Body of pancreas (tissue), 4 donors: Measurements from ENCODE around the gene INF2.

Experiments
- POLR2A ChIP-seq, 3 donors: fragments of 450-650 bp; IDR thresholded peaks; one replicate each; pipeline ENCODE4 v1.6.1; 2016; ENCODE audit warnings: antibody characterized with exemption in 3 of 3, mild to moderate bottlenecking in 2 of 3
- TF ChIP-seq, protein P1 (sequence below), 7 experiments: fragments of 450-650 bp in 4 of 7; fragments of 200-600 bp in 3 of 7; sonication (generic) in 3 of 7; IDR thresholded peaks; one replicate each; pipeline ENCODE4 v1.5.1; 2016 to 2019; ENCODE audit warnings: antibody characterized with exemption in 7 of 7

GRCh38 chr14:104756477-104757237 is 67.2 kb downstream of the INF2 start:
- TF ChIP-seq POLR2A (IDR thresholded peaks at IDR 0.05) = no peak
- TF ChIP-seq, protein P1, sequence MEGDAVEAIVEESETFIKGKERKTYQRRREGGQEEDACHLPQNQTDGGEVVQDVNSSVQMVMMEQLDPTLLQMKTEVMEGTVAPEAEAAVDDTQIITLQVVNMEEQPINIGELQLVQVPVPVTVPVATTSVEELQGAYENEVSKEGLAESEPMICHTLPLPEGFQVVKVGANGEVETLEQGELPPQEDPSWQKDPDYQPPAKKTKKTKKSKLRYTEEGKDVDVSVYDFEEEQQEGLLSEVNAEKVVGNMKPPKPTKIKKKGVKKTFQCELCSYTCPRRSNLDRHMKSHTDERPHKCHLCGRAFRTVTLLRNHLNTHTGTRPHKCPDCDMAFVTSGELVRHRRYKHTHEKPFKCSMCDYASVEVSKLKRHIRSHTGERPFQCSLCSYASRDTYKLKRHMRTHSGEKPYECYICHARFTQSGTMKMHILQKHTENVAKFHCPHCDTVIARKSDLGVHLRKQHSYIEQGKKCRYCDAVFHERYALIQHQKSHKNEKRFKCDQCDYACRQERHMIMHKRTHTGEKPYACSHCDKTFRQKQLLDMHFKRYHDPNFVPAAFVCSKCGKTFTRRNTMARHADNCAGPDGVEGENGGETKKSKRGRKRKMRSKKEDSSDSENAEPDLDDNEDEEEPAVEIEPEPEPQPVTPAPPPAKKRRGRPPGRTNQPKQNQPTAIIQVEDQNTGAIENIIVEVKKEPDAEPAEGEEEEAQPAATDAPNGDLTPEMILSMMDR (IDR thresholded peaks at IDR 0.05) = no peak
